K562 (cell line): Measurements from ENCODE around the gene PPIE. TPM values are rescaled to one million over a fixed set of nuclear protein-coding genes. Genes with fewer than 3 reads are reported as not detected.
A peak's percentile ranks its signal among the peaks of the same experiment; 100 is the strongest.

Source experiments
- CTCF ChIP-seq, 3 experiments: IDR thresholded peaks in 2 of 3; conservative IDR thresholded peaks in 1 of 3; 2 replicates each; pipeline ENCODE4 v1.5.1; 2011 to 2012; ENCODE audit warnings: low read length in 3 of 3, mild to moderate bottlenecking in 3 of 3, control low read depth in 2 of 3, improper control_type of control experiment in 1 of 3, inconsistent platforms in 1 of 3, low read depth in 1 of 3, mixed read lengths in 1 of 3, moderate library complexity in 1 of 3; ENCODE audit not compliant: insufficient read depth in 2 of 3
- FOXA3 ChIP-seq, 2 experiments: fragments of 450-650 bp in 1 of 2; sonication (generic) in 1 of 2; formaldehyde crosslinking; IDR thresholded peaks in 1 of 2; conservative IDR thresholded peaks in 1 of 2; 2 replicates each; pipeline versions ENCODE4 v1.4.0 to v1.8.0; 2020 to 2022; ENCODE audit warnings: mild to moderate bottlenecking in 2 of 2, missing genetic modification reagents in 1 of 2
- HIVEP1 ChIP-seq: fragments of 250-450 bp; sonication (Bioruptor Pico); IDR thresholded peaks from 2 replicates; pipeline ENCODE4 v1.4.0; 2020; ENCODE audit warnings: mild to moderate bottlenecking
- JUND ChIP-seq, 2 experiments: IDR thresholded peaks; 2 replicates in 1 of 2; 3 replicates in 1 of 2; pipeline ENCODE4 v1.6.1; 2011; ENCODE audit warnings: borderline replicate concordance in 2 of 2, low read depth in 2 of 2, low read length in 2 of 2, improper control_type of control experiment in 1 of 2, missing biosample characterization in 1 of 2, missing genetic modification characterization in 1 of 2, missing genetic modification reagents in 1 of 2
- NCOA1 ChIP-seq: fragments of 450-650 bp; IDR thresholded peaks from 2 replicates; pipeline ENCODE4 v1.6.1; 2016; ENCODE audit warnings: low read depth
- PBX2 ChIP-seq, 2 experiments: IDR thresholded peaks in 1 of 2; conservative IDR thresholded peaks in 1 of 2; 2 replicates each; pipeline ENCODE4 v1.6.1; 2016; ENCODE audit warnings: low read depth in 2 of 2, mild to moderate bottlenecking in 1 of 2, missing compliant biosample characterization in 1 of 2, missing genetic modification characterization in 1 of 2, moderate library complexity in 1 of 2
- SRSF1 ChIP-seq: fragments of 200-400 bp; formaldehyde crosslinking; IDR thresholded peaks from 2 replicates; pipeline ENCODE4 v1.6.1; 2017; ENCODE audit warnings: mild to moderate bottlenecking, low read depth, low read length, moderate library complexity
- SRSF7 ChIP-seq: fragments of 200-400 bp; formaldehyde crosslinking; optimal IDR thresholded peaks from 2 replicates; pipeline ENCODE3; 2017; ENCODE audit warnings: mild to moderate bottlenecking, low read depth, low read length
- VEZF1 ChIP-seq: fragments of 200-800 bp; sonication (Bioruptor generic); IDR thresholded peaks from 2 replicates; pipeline ENCODE4 v1.6.1; 2017; ENCODE audit warnings: missing genetic modification characterization, missing compliant biosample characterization
- ZFP91 ChIP-seq: sonication (generic); formaldehyde crosslinking; IDR thresholded peaks from 2 replicates; pipeline ENCODE4 v1.8.0; 2022; ENCODE audit warnings: mild to moderate bottlenecking, missing genetic modification reagents
- ZNF212 ChIP-seq: fragments of 450-650 bp; formaldehyde crosslinking; IDR thresholded peaks from 2 replicates; pipeline ENCODE4 v1.4.0; 2020; ENCODE audit warnings: mild to moderate bottlenecking
- ZNF444 ChIP-seq: fragments of 250-450 bp; sonication (Bioruptor Pico); IDR thresholded peaks from 2 replicates; pipeline ENCODE4 v1.4.0; 2020; ENCODE audit warnings: mild to moderate bottlenecking, moderate library complexity
- ZNF518B ChIP-seq: fragments of 250-450 bp; sonication (Bioruptor Pico); IDR thresholded peaks from 2 replicates; pipeline ENCODE4 v1.5.0; 2021; ENCODE audit warnings: mild to moderate bottlenecking, moderate library complexity
- ZNF668 ChIP-seq: fragments of 250-450 bp; sonication (Bioruptor Pico); IDR thresholded peaks from 2 replicates; pipeline ENCODE4 v1.8.0; 2022; ENCODE audit warnings: mild to moderate bottlenecking, inconsistent platforms
- polyA plus RNA-seq, 8 experiments: library from polyadenylated mRNA; depleted of rRNA in 4 of 8; stranded (reverse) in 5 of 8; unstranded in 3 of 8; fragments of >200 nt; fragmentation: Nextera tagmentation in 2 of 8; fragmentation: Illumina TruSeq in 1 of 8; extraction: Ambion mirVana in 2 of 8; extraction: Trizol in 1 of 8; gene quantifications; 2 replicates each; pipeline versions ENCODE4 v1.2.1 to v1.2.3, GENCODE V29; 2011 to 2014; ENCODE audit warnings: inconsistent platforms in 1 of 8, missing spikeins in 1 of 8
- total RNA-seq, 7 experiments: library from RNA; depleted of rRNA in 6 of 7; stranded (reverse); fragments of >200 nt in 6 of 7; fragmentation: Illumina TruSeq in 2 of 7; extraction: Trizol in 2 of 7; gene quantifications; 2 replicates each; pipeline versions ENCODE4 v1.2.1 to v1.2.3, GENCODE V29; 2011 to 2021; ENCODE audit warnings: low replicate concordance in 1 of 7

The PPIE gene
- total and polyA plus RNA-seq, 9 of the 15 experiments (the other 6 are each of a cell fraction or from before 2014, with no cell fraction given) = 75.4 to 444 (median 131) TPM

GRCh38 chr1:39799770-39800470 lies 61.2 kb downstream of the PPIE start (continued):
- TF ChIP-seq CTCF (IDR thresholded peaks at IDR 0.05 in 2 of 3, conservative IDR thresholded peaks at IDR 0.05 in 1 of 3; ENCODE audit: insufficient read depth in 2 of 3, low read depth in 1 of 3, low read length in 3 of 3) = peak; percentile 87 to 93 (median 92)
- no peak for TF ChIP-seq ZNF668
- TF ChIP-seq ZFP91 (CRISPR knock-in tag) = no peak
- TF ChIP-seq NCOA1 = no peak
- no peak for TF ChIP-seq ZNF518B (CRISPR knock-in tag)
- no peak for TF ChIP-seq SRSF7
- TF ChIP-seq JUND (IDR thresholded peaks at IDR 0.05; ENCODE audit: borderline replicate concordance, low read depth, low read length) = no peak
- peak; percentile 22; the same call in 1 of the 3 replicates for TF ChIP-seq JUND (tag; IDR thresholded peaks at IDR 0.05; ENCODE audit: borderline replicate concordance, low read depth, low read length)
- no peak; the same call in 1 of the 2 replicates for TF ChIP-seq HIVEP1
- no peak for TF ChIP-seq ZNF212 (CRISPR knock-in tag)
- TF ChIP-seq FOXA3 (CRISPR knock-in tag; conservative IDR thresholded peaks at IDR 0.05 in 1 of 2, IDR thresholded peaks at IDR 0.05 in 1 of 2) = peak; percentile 79 to 80; a peak in 3 of 4 replicates
- TF ChIP-seq ZNF444 (CRISPR knock-in tag) = no peak
- peak; percentile 70 for TF ChIP-seq VEZF1 (CRISPR knock-in tag)
- no peak for TF ChIP-seq PBX2 (CRISPR knock-in tag; IDR thresholded peaks at IDR 0.05; ENCODE audit: low read depth)
- TF ChIP-seq PBX2 (tag; conservative IDR thresholded peaks at IDR 0.05; ENCODE audit: low read depth) = no peak
- TF ChIP-seq SRSF1 = no peak
